Measurements from ENCODE around the gene SKA1.

DNA sequence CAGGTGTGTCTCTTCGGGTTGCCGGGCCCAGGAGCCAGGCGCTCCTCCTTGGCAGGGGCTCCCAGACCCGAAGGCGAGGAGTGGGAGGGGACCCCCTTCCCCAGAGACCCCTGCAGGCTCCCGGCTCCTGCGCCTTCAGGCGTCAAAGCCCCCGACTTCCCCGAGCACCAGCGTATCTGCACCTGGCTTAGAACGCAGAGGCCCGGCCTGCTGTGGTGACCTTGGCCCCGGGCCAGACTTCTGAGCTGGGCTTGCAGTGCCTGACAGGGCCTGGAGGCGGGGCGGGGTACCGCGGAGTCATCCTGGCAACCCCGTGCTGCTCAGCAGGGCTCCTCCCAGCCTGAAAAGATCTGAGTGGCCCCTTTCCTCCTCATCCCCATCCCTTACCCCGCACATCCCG is 27.0 kb downstream of the SKA1 start:
- TF ChIP-seq, protein P1, sequence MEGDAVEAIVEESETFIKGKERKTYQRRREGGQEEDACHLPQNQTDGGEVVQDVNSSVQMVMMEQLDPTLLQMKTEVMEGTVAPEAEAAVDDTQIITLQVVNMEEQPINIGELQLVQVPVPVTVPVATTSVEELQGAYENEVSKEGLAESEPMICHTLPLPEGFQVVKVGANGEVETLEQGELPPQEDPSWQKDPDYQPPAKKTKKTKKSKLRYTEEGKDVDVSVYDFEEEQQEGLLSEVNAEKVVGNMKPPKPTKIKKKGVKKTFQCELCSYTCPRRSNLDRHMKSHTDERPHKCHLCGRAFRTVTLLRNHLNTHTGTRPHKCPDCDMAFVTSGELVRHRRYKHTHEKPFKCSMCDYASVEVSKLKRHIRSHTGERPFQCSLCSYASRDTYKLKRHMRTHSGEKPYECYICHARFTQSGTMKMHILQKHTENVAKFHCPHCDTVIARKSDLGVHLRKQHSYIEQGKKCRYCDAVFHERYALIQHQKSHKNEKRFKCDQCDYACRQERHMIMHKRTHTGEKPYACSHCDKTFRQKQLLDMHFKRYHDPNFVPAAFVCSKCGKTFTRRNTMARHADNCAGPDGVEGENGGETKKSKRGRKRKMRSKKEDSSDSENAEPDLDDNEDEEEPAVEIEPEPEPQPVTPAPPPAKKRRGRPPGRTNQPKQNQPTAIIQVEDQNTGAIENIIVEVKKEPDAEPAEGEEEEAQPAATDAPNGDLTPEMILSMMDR (IDR thresholded peaks at IDR 0.05 in 8 of 11, conservative IDR thresholded peaks at IDR 0.05 in 3 of 11), result no peak
- TF ChIP-seq POLR2A (IDR thresholded peaks at IDR 0.05) (no peak), POLR2AphosphoS5 (IDR thresholded peaks at IDR 0.05) (peak in 1 of 3 donors; percentile 13)

Data from spleen (tissue), 7 donors.